ENCODE data around the gene SLX4IP.
"Not testable (repeated sequence)": the region's sequence is repeated elsewhere in the genome, so short reads cannot be mapped to it uniquely, and the experiment has no call there.

SLX4IP gene

DNA sequence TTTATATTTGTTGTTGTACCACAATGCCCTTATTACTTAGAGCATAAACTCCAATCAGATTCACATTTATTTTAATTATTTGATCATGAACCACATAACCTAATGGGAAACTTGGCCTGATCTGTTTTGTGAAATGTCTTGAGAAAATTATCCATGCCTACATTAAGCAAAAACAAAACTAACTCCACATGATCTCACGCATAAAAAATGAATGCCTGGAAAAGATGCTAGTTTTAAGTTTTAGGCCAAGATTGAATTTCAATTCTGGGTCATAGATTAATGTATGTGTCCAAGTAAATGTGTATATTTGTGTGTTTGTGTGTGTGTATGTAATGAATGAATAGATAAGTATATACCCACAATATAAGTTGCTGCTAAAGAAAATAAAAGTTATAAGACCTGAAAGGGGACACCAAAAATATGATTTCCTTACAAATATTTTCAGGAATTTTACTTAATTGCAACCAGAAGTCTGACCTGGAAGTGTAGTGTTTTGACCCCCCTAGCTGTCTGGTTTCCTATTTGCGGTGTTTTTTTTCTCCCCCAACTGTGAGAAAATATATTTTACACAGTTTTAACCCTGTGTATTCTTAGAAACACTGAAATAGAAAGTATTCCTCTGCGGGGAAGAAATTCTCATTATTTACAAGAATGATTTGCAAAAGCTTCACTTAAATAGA, 141.4 kb downstream of the SLX4IP start:
- no peak for DNase-seq (ENCODE audit: low read depth)

DNA sequence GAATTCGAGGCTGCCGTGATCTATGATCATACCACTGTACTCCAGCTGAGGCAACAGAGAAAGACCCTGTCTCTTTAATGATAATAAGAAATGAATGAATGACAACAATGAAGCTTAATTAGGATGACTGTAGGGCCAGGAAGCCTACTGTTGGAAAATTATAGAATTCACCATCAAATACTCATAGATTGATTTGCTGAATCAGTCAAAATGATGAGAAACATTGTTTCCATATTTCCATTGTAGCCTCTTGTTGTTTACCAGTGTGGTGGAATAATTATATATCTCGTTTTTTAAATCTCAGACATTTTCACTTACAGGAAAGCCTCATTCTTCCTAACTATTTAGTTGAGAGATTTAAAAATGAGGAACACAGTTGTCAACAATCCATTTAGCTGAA, 142.5 kb downstream of the SLX4IP start:
- DNase-seq (ENCODE audit: low read depth), result no peak

DNA sequence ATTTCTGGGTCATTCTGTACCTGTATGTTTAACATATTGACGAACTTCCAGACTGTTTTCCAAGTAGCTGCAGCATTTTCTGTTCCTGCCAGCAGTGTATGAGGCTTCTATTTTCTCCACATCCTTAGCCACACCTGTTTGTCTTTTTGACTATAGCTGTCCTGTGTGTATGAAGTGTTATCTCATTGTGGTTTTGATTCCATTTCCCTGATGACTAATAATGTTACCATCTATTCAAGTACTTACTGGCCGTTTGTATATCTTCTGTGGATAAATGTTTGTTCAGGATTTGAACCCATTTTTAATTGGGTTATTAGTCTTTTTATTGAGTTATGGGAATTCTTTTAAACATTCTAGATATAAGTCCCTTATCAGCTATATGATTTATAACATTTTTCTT, 143.5 kb downstream of the SLX4IP start:
- no peak for DNase-seq (ENCODE audit: low read depth)

DNA sequence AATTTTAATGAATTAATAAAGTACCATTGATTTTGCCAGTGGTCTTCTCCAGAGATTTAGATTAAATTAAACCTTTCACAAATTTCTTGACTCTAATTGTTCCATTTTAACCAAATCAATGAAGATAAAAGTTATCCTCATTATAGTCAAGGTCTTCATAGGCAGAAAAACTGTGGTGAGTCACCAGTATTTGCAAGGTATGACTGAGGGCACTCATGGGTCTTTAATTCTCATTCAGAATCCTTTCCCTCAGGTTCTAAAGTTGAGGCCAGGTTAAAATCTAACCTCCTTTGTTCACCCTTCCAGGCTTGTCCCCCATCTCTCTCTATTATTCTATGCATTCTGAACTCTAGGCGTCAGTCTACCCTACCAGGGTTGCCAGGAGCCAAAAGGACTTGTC, 144.8 kb downstream of the SLX4IP start:
- DNase-seq (ENCODE audit: low read depth), result no peak

DNA sequence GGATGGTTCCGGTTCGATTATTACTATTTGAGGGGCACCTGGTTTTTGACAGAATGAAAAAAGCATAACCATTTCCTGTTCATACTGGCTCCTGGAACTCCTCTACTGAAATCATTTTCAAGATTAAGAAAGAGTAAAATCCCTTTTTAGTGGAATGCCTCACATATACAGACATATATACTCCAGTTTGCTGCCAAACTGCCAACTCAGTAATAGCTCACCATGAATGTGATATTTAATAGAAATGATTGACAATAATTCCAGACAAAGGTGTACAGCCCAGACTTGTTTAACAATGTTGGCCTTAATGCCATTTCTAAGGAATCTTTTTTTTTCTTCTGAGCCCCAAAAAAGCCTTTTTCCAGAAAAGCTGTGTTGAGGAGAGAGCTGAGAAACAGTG, 145.6 kb downstream of the SLX4IP start:
- DNase-seq (ENCODE audit: low read depth), result no peak

DNA sequence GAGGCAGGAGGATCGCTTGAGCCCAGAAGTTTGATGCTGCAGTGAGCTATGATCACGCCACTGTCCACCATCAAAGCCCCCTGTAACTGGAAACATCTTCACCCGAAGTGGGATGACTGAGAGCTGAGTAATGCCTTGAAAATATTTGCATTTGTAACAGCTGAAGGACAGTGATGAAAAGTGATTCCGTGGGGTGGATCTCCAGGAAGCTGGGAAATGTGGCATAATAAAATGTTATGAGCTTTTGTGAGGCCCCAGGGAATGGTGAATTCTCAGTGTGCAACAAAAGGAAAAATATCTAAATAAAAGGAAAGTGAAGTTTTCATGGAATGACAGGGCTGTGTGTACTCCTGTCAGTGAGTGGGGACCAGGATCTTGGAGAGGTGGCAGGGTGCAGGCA, 146.7 kb downstream of the SLX4IP start:
- peak; percentile 77 for DNase-seq (ENCODE audit: low read depth)

DNA sequence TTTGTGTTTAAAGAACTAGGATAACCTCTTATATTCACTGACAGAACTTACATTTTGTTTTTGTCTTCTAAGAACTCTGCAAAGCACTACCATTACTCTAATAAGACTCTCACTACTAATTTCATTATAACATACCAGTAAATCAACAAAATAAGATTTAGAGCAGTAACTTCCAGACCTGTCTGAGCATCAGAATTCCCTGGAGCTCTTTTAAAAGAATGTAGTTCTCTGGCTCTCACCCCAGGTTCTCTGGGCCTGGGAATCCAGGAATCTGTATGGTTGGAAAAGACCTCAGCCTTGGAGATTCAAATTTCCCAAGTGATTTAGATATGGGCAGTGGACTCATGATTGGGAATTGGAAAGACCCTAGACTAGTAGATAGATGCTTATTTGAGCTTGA, 149.3 kb downstream of the SLX4IP start:
- no peak for DNase-seq (ENCODE audit: low read depth)

DNA sequence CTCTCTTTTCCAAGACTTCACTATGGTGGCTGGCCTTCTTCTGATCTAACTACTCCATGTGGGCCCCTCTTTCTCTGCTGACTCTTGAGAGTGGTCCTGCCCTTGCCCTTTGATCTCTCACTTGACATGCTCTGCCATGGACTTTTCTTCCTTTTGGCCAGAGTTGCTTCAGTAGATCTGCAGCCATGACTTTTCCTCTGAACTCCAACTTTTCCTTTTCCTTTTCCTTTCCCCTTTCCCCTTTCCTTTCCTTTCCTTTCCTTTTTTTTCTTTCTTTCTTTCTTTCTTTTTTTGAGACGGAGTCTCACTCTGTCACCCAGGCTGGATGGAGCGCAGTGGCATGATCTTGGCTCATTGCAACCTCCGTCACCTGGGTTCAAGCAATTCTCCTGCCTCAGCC, 150.2 kb downstream of the SLX4IP start:
- no peak for DNase-seq (ENCODE audit: low read depth)

DNA sequence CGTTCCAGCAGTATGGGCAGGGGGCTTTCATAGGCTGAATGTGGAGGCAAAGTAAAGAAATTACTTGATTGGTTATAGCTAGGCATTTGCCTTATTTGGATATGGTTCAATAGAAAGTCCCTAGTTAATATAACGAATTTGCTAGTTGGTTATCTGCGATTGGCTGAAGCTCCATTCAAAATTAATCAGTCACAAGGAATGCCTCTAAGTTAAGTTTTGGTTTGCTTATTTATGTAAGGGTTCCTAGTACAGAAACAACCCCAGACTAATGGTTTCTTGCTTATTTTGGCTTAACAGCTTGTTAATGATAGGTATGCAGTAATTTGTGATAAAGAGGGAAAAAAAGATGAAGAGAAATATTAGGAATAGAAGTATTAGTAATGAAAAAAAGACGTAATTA, 151.2 kb downstream of the SLX4IP start:
- DNase-seq (ENCODE audit: low read depth), result no peak

DNA sequence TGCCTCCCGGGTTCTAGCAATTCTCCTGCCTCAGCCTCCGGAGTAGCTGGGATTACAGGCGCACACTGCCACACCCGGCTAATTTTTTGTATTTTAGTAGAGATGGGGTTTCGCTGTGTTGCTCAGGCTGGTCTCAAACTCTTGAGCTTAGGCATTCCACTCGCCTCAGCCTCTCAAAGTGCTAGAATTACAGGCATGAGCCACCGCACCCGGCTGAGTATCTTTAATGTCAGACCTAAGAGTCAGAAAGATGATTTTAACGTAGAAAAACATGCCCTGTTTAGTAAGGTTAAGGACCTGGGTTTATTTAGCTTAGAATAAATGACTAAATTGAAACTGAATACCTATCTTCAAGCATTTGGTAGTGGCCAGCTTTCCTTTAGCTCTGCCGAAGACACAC, 155.3 kb downstream of the SLX4IP start:
- DNase-seq (ENCODE audit: low read depth), result not testable (repeated sequence)

DNA sequence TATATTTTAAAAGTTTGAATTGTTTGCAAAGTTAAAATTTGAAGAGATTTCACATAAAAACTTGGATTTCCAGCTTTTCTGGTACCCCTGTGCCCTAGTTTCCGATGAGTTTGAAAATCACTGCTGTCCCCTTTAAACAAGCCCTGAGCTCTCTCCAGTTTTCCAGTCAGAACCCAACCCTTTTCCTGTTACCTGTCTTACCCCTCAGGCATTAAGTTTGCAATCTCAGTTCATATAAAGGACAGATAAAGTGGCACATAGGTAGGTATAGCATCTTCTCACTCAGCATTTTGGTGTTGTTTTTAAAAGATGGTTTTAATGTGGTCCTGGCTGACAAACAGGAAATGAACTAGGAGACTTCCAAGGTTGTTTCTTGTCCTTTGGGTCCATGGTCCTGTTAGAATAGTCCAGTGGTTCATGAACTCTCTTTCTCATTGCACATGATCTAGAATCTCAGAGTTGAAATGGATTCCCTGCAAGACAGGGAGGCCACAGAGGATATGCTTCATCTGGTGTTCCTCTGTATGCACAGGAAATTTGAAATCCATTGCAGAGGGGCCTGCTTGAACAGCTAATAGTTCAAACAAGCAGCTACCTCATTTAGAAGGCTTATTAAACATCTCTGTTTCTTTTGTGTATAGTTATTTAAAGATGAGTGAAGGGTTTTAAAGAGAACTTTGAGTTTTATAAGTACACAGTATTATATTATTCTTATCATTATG, 156.0 kb downstream of the SLX4IP start:
- no peak for DNase-seq (ENCODE audit: low read depth)

DNA sequence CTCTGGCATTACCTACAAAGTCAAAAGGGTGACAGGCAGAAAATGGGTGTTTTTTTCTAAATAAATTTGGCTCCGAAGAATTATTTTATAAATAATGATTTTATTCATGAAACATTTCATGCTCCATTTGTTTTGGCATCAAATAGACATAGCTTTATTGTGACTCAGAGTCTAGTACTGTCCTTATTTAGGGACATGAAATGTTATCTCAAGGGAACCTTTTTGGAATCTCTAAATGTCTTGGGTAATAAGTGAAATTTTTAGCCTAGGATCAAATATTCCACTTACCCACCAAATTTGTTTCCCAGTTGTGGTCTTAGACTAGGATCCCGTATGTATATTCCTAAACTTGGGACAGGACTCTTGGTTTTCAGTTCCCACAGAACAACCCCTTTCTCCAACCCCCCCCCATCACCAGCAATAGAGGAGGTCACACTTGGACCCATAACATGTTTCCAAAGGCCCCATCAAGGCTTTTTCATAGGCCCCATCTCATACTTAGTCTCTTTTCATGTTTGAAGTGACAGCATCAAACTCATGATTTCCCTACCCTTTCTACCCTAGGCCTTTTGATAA, 156.9 kb downstream of the SLX4IP start:
- DNase-seq (ENCODE audit: low read depth), result no peak

DNA sequence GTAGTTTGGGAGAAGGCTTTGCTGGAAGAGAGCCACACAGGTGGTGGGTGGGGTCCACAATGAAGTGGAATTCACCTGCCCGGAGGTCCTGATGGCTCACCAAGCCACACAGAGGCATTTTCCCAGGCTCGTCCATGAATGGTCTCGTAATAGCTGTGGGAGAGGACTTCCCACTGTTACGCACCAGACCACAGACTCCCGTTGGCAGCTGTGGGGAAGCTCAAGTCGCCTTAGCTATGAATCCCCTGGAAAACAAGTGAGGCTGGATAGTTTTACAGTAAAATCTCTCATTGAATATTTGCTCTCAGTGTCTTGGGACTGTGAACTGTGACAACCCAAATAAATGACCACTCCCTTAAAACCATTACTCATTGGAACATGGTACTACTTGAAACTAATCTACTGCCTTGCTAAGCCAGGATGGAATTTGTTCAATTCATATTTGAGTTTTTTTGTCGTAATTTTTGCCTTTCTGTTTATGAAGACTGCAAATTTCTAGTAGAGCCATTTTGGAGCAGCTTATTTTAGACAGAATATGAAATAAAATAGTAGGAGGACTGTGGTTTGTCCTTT, 159.3 kb downstream of the SLX4IP start:
- DNase-seq (ENCODE audit: low read depth), result no peak

DNA sequence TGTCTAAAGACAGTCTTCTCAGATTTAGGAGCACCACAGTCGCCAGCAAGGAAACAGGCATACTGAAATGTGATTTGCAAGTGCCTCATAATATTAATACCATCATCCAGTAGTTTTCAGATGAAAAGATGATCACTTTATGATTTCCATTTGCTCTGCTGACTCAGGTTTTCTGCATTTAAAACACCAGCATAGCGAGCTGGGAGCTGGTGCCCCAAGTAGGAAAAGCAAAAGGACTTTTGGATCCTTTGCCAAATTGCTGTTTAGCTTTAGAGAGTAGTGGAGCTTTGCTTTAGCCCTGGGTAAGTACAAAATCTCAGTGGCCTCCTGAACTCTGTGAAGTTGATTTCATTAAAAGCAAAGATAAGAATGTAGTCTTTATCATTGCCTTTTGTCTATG, 160.2 kb downstream of the SLX4IP start:
- DNase-seq (ENCODE audit: low read depth), result no peak

DNA sequence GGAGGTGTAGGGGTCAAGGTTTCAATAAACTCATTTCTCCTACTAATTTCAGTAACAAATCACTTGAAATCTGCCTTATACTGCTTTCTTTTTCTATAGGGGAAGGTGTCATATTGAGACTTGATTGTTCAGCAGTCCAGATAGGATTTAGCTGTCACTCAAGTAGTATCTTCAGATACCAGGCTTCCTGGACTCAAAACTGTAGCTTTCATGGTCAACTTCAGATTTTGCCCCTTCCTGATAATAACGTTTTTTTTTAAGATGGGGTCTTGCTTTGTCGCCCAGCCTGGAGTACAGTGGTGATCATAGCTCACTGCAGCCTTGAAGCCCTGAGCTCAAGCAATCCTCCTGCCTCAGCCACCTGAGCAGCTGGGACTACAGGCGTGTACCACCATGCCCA, 160.9 kb downstream of the SLX4IP start:
- no peak for DNase-seq (ENCODE audit: low read depth)

DNA sequence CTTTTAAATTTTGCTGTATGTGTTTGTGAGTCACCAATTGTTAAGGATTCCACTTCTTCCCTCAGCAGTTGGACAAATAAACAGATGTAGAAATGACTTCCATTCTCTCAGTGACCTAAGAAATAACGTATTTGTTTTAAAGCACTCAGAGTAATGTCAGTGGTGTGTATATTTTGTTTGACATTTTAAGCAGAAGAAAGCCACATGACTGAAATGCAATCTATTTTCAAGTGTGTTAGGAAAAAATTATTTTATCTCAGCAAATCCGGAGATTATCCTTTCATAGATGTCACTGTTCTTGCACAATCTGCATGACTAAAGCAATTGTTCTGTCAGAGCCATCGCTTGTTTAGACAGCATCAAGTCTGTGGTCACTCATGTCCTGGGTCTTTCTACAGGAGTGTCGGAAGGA, 161.6 kb downstream of the SLX4IP start:
- peak; percentile 61 for DNase-seq (ENCODE audit: low read depth)

DNA sequence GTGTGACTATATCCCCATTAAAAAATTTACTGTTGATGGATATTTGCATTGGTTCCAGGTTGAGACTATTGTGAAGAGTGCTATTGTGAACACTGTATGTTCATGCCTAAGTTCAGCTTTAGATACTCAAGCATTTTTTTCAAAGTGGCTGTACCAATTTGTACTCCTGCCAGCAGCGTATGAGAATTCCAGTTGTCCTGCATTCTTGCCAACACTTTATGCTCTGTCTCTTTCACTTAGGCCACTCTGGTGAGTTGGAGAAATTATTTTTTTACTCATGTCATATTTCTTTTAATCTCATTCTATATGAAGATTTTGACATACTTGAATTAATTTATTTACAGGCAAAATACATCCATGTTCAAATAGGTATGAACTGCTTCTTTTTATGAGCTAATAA, 162.5 kb downstream of the SLX4IP start:
- no peak for DNase-seq (ENCODE audit: low read depth)

DNA sequence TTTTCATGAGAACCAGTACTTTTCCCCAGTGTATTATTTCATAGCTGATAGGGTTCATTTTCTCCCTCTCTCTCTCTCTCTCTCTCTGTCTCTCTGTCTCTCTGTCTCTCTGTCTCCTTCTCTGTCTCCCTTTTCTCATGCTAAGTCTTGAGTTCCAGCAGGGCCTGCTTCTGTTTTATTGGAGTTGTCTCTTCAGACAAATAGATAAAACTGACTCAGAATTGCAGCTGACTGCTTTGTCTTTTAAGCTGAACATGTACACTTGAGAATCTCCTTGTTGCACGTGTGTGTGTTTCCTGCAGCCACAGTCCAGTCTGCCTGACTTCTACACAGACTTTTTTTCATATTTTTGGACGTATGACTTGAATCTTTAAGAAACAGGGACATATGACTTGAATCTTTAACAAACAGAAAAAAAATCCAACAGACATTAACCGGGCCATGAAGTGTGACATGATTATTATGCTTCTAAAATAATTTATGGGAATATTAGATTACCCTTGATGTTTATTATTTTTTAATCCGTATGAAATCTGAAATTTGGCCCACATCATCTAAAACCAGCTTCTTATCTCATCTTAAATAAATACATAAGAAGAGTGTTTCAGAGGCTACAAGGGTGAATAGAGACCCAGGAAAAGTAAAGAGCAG, 167.2 kb downstream of the SLX4IP start:
- no peak for DNase-seq (ENCODE audit: low read depth)

DNA sequence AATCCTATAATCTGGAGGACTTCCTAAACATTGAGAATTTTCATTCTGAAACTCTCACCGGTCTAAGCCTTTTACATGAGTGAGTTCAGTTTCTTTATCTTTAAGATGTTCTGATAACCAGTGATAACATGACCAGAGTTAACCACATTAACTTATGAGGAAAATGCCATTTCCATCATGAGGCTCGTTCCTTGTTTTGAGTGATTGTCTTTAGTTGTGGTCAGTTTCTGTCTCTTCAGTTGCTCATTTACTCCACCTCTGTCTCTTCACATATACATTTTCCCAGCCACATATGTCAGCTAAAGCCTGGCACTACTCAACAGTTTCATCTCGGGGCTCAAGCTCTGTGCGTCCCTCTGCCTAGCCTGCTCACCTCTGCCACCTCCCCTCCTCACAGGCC, 168.3 kb downstream of the SLX4IP start:
- DNase-seq (ENCODE audit: low read depth), result no peak

DNA sequence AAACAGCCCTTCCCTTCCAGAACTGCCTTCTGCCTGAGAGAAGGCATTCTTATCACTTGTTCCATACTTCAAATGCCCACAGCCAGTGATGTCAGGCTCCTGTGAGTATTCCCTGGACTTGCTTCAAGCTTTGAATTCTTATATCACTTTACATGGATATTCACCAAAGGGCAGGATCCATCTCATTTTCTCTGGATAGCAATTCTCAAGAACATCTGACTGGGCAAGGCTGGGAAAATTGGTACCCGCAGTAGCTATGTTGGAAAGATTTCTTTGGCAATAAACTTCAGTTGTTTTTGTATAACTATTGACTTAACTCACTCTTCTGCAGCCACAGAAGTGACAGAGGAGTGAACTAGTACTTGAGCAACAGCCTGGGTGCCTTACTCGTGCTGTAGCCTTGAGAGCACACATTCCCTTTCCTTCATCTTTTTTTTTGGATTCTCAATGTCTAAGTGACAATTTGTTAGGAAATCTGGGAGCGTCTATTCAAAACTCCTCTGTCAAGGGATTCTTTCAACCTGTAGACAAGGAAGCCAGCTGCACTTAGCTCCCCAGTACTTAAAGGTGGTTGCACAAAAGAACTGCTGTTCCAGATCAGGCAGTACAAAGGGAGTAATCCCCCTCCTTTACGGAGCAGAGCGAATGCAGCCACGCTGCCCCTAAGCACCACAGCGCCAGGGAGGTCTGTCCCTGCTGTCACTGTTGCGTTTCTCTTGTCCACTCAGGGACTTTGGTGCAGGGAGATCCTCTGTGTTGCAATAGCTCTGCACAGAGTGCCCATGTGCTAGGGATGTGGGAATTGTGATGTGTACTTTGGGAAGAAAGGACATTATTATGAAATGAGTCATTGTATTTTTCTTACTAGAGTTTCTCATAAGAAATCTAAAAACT, 169.1 kb downstream of the SLX4IP start:
- DNase-seq (ENCODE audit: low read depth), result peak; percentile 86

DNA sequence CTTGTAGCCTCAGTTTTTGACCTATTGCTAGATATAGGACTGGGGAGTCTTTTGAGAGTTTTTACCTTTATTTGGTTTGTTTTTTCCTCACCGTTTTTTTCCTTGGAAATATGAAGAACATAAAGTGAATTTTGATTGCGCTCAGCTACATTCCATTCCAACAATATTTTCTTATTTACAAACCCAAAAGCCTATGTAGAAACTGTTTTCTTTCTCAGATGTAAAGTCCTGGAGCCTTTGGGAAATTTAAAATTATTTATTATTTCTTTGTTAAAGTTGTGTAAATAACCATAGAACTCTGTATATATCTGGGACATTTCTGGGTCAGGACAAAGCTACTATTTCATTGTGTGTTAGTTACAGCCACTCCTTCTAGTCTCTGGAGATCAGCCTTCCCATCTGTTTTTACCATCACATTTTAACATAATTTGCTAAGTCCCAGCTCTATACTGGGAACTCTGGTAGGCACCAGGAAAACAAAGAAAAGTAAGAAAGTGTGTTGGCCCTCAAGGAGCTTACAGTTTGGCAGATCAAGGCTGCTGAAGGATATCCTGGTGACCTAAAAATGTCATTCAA, 169.8 kb downstream of the SLX4IP start:
- DNase-seq (ENCODE audit: low read depth), result no peak

Measured in GM04503 (cell line).